ENCODE results near the gene ABCA3. TPM values are rescaled to one million over a fixed set of nuclear protein-coding genes. Genes with fewer than 3 reads are reported as not detected.
A peak's percentile ranks its signal among the peaks of the same experiment; 100 is the strongest.

The ABCA3 gene
- total RNA-seq (100 to 1,000 TPM; 486 to 607 TPM), polyA plus RNA-seq (100 to 1,000 TPM; 197 to 337 TPM)
- long read RNA-seq, donor 1, partial matches to known transcripts = 12 of 12 reads
- long read RNA-seq, donor 1, other reads (novel, unspliced or antisense) = 0 of 12 reads
- long read RNA-seq, donor 2, partial matches to known transcripts = 21 of 21 reads
- long read RNA-seq, donor 2, other reads (novel, unspliced or antisense) = 0 of 21 reads
- long read RNA-seq, donor 3 = 0 reads
- long read RNA-seq, donor 4 = 0 reads
- long read RNA-seq, donor 5, partial matches to known transcripts = 13 of 13 reads
- long read RNA-seq, donor 5, other reads (novel, unspliced or antisense) = 0 of 13 reads

- DNase-seq = peak; percentile 93 to 96 (median 94)
- WGBS, 2 donors = 14 to 20% methylated on average over 63 to 110 of the region's 110 CpGs
- Histone ChIP-seq H3K27ac (ENCODE audit: low read depth in 1 of 2, low read length in 1 of 2) (peak within 1 kb of the TSS in 1 of 2 donors; percentile 78), H3K9me3 (ENCODE audit: control insufficient read depth in 4 of 4, insufficient read depth in 3 of 4, low read length in 3 of 4) (no peaks in the 10 kb centered on the region), H3K4me3 (peak within 1 kb of the TSS; percentile 80), H3K4me1 (ENCODE audit: control insufficient read depth in 5 of 5, insufficient read depth in 5 of 5, low read length in 5 of 5) (peaks cover 0 to 10% (median 0%) of the 10 kb centered on the region in 5 donors), H3K27me3 (ENCODE audit: control insufficient read depth in 3 of 3, insufficient read depth in 3 of 3, low read length in 2 of 3) (peaks cover 0 to 53% (median 51%) of the 10 kb centered on the region in 3 donors), H3K9ac (ENCODE audit: insufficient read depth in 1 of 2, low read length in 2 of 2) (no peak within 1 kb of the TSS), H3K36me3 (ENCODE audit: control insufficient read depth in 4 of 4, insufficient read depth in 4 of 4, low read length in 4 of 4) (no peaks in the 10 kb centered on the region)
- ATAC-seq (ENCODE audit: insufficient read depth, low FRiP score) = peak; percentile 94
- TF ChIP-seq CTCF (IDR thresholded peaks at IDR 0.05; ENCODE audit: control extremely low read depth, extremely low read depth) = peak; percentile 97
Observed at GRCh38 chr16:2340564-2341455, at the start of gene ABCA3. TSS of gene ABCA3 (minus strand) at chr16:2340728. CDS start at chr16:2326466, 14,262 bp downstream.

- ATAC-seq (ENCODE audit: insufficient read depth, low FRiP score) = no peak
Observed at GRCh38 chr16:2388875-2389433, 48.4 kb upstream of the ABCA3 start.

GRCh38 chr16:2388139-2388874 is 47.8 kb upstream of the ABCA3 start:
- Histone ChIP-seq H3K4me1 (ENCODE audit: control insufficient read depth in 5 of 5, insufficient read depth in 5 of 5, low read length in 5 of 5) (no peaks in the 10 kb centered on the region), H3K27ac (ENCODE audit: low read depth in 1 of 2, low read length in 1 of 2) (no peak overlapping the region), H3K27me3 (ENCODE audit: control insufficient read depth in 3 of 3, insufficient read depth in 3 of 3, low read length in 2 of 3) (no peaks in the 10 kb centered on the region), H3K9me3 (ENCODE audit: control insufficient read depth in 4 of 4, insufficient read depth in 3 of 4, low read length in 3 of 4) (peaks cover 0 to 5% (median 2%) of the 10 kb centered on the region in 4 donors), H3K4me3 (no peak overlapping the region), H3K9ac (ENCODE audit: insufficient read depth in 1 of 2, low read length in 2 of 2) (no peak overlapping the region), H3K36me3 (ENCODE audit: control insufficient read depth in 4 of 4, insufficient read depth in 4 of 4, low read length in 4 of 4) (no peaks in the 10 kb centered on the region)
- ATAC-seq (ENCODE audit: insufficient read depth, low FRiP score) = no peak
- no peak for TF ChIP-seq CTCF (IDR thresholded peaks at IDR 0.05; ENCODE audit: control extremely low read depth, extremely low read depth)
- 82 to 90% methylated on average over 3 of the region's 3 CpGs for WGBS, 2 donors
- no peak for DNase-seq

More at GRCh38 chr16:2388875-2389433, 48.4 kb upstream of the ABCA3 start:
- Histone ChIP-seq H3K4me1 (ENCODE audit: control insufficient read depth in 5 of 5, insufficient read depth in 5 of 5, low read length in 5 of 5) (no peaks in the 10 kb centered on the region), H3K9ac (ENCODE audit: insufficient read depth in 1 of 2, low read length in 2 of 2) (no peak overlapping the region), H3K27me3 (ENCODE audit: control insufficient read depth in 3 of 3, insufficient read depth in 3 of 3, low read length in 2 of 3) (no peaks in the 10 kb centered on the region), H3K9me3 (ENCODE audit: control insufficient read depth in 4 of 4, insufficient read depth in 3 of 4, low read length in 3 of 4) (peaks cover 0 to 5% (median 2%) of the 10 kb centered on the region in 4 donors), H3K36me3 (ENCODE audit: control insufficient read depth in 4 of 4, insufficient read depth in 4 of 4, low read length in 4 of 4) (no peaks in the 10 kb centered on the region), H3K4me3 (no peak overlapping the region), H3K27ac (ENCODE audit: low read depth in 1 of 2, low read length in 1 of 2) (no peak overlapping the region)
- DNase-seq = no peak
- 43 to 77% methylated on average over 2 of the region's 2 CpGs for WGBS, 2 donors
- TF ChIP-seq CTCF (IDR thresholded peaks at IDR 0.05; ENCODE audit: control extremely low read depth, extremely low read depth) = no peak

Data from lung (tissue), 16 donors.